Activated CD8-positive, alpha-beta memory T cell treated with anti-CD3 and anti-CD28 coated beads for 36 hours (primary cell): Measurements from ENCODE around the gene RNU7-1. TPM values are rescaled to one million over a fixed set of nuclear protein-coding genes. Genes with fewer than 3 reads are reported as not detected.

Experiments
- CTCF ChIA-PET: fragments of 350-600 bp; sonication (Branson Sonifier 250); formaldehyde crosslinking; loops from one replicate; lab custom pipeline; 2021; ENCODE audit warnings: antibody characterized with exemption; lab: Charles Lee
- POLR2A ChIA-PET: fragments of 350-600 bp; sonication (Branson Sonifier 250); formaldehyde crosslinking; loops from one replicate; lab custom pipeline; 2021; ENCODE audit warnings: antibody characterized with exemption; lab: Charles Lee
- total RNA-seq, 2 experiments: library from RNA; stranded (reverse); gene quantifications; one replicate each; pipeline ENCODE4 v1.2.3, GENCODE V29; 2021

The RNU7-1 gene
- total RNA-seq, 2 experiments from 2014 or later: not detected

DNA sequence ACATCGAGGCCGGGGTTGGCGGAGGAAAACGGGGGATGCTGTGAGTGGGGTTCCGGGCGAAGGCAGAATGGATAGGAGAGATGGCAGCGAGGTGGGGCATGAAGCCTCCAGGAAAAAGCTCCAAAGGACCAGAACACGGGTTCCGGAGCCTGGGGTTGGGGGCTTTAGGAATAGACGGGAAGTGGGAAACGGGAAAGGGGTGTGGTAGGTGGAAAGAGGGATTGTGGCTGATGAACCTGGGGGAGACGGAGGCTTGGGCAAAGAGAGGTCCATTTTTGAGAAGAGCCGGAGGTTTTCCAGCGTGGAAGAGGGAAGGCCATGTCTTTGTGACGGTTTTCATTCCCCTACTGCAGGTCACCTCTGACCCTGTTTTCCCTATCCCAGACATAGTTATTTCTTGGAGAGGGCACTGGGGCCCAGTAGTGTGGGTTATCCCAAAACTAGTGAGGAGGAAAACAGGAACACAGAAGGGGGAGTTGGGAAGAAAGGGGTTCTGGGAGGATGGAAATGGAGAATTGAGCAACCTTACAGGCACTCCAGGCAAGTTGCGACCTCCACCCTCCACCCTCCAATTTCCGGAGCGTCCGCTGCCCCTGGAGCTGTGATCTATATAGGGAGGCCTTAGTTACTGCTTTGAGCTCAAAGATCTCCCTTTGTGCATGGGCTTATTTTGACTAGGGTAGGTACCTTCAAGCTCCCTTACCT lies 14.8 kb upstream of the RNU7-1 start:
- ChIA-PET POLR2A (interaction anchor here (0.5 to 5.4 kb wide), 4 partner anchors 8 to 179 kb away, joined by 4 to 32 read pairs (median 4); partner anchors contain the start of gene SPSB2), CTCF (interaction anchor here (0.6 to 1.8 kb wide), 6 partner anchors 8 to 36 kb away, joined by 3 to 5 read pairs (median 4); partner anchors contain the start of genes C12orf57 and RNU7-1)

DNA sequence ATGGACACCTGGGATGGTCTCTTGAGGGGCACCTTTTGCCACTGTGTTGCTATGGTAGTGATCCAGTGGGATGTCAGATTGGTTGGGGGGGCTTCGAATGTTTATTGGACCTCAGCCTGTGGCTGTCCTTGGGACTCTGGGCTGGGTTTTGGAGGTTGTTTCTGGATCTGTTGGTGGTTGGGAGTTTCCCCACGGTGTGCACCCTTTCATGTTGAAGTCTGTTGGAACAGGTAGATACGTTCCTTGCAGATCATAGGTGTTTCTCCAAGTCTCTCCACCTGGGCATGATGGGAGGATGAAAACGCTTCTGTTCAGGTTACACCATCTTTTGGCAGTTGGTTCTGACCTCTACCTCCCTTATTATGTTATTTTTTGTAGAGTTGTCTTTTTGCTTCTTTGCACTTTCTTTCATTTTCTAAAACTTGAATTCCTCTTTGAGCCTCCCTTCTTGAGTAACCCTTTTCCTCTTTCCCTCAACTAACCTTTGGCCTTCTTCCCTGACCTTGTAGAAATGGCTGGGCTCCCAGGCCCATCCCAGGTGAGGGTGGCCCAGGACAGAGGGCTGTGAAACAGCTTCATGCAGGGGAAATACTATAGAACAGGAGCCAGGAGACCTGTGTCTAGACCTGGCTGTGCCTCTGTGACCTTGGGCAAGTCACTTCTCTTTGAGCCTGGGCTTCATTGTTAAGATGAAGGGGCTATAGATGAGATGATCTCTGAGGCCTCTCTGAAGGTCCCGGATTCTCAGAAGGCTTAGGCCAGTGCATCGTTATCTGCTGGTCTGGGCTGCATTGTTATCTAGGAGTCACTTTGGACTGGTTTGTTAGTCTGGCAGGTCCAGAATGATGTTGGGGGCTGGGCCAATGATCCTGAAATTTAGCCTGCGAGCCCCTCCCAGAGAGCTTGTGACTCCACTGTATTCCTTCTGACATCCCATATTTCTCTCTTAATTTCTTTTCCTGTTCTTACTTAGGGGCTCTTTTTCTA lies 13.9 kb upstream of the RNU7-1 start:
- ChIA-PET CTCF (interaction anchor here (1.1 to 1.8 kb wide), 5 partner anchors 10 to 180 kb away, joined by 3 to 5 read pairs (median 3); partner anchors contain the start of gene C1RL), POLR2A (interaction anchor here (0.5 to 5.4 kb wide), 3 partner anchors 7 to 20 kb away, joined by 3 to 32 read pairs (median 4); partner anchors contain the start of gene RNU7-1)

DNA sequence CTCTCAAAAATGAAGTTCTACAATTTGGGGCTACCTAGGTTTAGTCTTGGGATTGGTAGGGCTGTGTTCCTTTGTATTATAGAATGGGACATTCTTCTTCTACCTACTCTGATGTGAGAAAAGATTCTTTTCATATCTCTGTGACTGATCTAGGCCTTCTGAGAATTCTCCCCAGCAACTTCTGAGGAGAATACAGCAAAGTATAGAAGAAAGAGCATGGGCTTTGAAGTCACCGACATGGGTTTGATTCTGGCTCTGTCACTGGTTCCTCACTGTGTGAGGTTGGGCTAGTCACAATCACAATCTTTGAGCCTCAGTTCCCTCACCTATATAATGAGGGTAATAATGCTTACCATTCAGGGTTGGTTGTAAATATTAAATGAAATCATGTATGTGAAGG lies 10.8 kb upstream of the RNU7-1 start:
- CTCF ChIA-PET: interaction anchor here (0.6 to 2.0 kb wide), 2 partner anchors 9 to 11 kb away, joined by 3 to 9 read pairs; no protein-coding TSS in a partner anchor
- POLR2A ChIA-PET: interaction anchor here (2.8 kb wide), 1 partner anchor 10 kb away, joined by 13 read pairs; the partner anchor contains the start of genes C12orf57 and RNU7-1

DNA sequence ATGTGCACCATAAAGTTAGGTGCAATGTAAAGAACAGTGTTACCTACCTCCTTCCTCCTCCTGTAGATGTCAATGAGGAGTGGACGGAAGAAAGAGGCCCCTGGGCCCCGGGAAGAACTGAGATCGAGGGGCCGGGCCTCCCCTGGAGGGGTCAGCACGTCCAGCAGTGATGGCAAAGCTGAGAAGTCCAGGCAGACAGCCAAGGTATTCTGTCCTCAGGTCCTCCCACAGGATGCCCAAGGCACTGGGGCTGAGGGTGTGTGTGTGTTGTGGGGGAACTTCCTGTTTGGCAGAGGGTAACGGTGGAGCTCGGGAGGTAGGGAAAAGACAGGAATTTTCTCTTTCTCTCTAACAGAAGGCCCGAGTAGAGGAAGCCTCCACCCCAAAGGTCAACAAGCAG lies 9.5 kb upstream of the RNU7-1 start:
- POLR2A ChIA-PET: interaction anchor here (0.6 to 2.8 kb wide), 2 partner anchors 9 to 64 kb away, joined by 3 to 13 read pairs; partner anchors contain the start of genes C12orf57 and RNU7-1
- CTCF ChIA-PET: interaction anchor here (1.7 to 6.2 kb wide), 2 partner anchors 9 to 65 kb away, joined by 5 to 51 read pairs; no protein-coding TSS in a partner anchor

DNA sequence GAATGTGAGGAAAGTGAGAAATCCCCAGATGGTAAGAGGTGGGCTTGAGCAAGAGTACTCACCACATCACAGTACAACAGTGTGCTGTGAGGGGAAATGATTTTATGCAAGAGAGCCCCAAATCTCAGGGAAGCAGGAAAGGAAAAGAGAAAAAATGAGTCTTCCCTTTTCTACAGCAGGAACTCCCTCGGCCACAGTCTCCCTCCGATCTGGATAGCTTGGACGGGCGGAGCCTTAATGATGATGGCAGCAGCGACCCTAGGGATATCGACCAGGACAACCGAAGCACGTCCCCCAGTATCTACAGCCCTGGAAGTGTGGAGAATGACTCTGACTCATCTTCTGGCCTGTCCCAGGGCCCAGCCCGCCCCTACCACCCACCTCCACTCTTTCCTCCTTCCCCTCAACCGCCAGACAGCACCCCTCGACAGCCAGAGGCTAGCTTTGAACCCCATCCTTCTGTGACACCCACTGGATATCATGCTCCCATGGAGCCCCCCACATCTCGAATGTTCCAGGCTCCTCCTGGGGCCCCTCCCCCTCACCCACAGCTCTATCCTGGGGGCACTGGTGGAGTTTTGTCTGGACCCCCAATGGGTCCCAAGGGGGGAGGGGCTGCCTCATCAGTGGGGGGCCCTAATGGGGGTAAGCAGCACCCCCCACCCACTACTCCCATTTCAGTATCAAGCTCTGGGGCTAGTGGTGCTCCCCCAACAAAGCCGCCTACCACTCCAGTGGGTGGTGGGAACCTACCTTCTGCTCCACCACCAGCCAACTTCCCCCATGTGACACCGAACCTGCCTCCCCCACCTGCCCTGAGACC lies 8.0 kb upstream of the RNU7-1 start:
- ChIA-PET CTCF (interaction anchor here (0.7 to 6.2 kb wide), 5 partner anchors 11 to 1125 kb away, joined by 3 to 52 read pairs (median 3); partner anchors contain the start of gene SPSB2), POLR2A (interaction anchor here (0.6 to 2.6 kb wide), 3 partner anchors 9 to 64 kb away, joined by 3 to 32 read pairs (median 4); partner anchors contain the start of gene ATN1)

DNA sequence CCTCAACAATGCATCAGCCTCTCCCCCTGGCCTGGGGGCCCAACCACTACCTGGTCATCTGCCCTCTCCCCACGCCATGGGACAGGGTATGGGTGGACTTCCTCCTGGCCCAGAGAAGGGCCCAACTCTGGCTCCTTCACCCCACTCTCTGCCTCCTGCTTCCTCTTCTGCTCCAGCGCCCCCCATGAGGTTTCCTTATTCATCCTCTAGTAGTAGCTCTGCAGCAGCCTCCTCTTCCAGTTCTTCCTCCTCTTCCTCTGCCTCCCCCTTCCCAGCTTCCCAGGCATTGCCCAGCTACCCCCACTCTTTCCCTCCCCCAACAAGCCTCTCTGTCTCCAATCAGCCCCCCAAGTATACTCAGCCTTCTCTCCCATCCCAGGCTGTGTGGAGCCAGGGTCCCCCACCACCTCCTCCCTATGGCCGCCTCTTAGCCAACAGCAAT lies 7.4 kb upstream of the RNU7-1 start:
- POLR2A ChIA-PET: interaction anchor here (0.6 to 2.6 kb wide), 8 partner anchors 9 to 69 kb away, joined by 3 to 32 read pairs (median 4); partner anchors contain the start of genes ATN1 and TPI1
- CTCF ChIA-PET: interaction anchor here (0.7 to 6.2 kb wide), 4 partner anchors 11 to 1125 kb away, joined by 3 to 52 read pairs (median 27); partner anchors contain the start of gene SPSB2

DNA sequence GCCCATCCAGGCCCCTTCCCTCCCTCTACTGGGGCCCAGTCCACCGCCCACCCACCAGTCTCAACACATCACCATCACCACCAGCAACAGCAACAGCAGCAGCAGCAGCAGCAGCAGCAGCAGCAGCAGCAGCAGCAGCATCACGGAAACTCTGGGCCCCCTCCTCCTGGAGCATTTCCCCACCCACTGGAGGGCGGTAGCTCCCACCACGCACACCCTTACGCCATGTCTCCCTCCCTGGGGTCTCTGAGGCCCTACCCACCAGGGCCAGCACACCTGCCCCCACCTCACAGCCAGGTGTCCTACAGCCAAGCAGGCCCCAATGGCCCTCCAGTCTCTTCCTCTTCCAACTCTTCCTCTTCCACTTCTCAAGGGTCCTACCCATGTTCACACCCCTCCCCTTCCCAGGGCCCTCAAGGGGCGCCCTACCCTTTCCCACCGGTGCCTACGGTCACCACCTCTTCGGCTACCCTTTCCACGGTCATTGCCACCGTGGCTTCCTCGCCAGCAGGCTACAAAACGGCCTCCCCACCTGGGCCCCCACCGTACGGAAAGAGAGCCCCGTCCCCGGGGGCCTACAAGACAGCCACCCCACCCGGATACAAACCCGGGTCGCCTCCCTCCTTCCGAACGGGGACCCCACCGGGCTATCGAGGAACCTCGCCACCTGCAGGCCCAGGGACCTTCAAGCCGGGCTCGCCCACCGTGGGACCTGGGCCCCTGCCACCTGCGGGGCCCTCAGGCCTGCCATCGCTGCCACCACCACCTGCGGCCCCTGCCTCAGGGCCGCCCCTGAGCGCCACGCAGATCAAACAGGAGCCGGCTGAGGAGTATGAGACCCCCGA lies 6.8 kb upstream of the RNU7-1 start:
- ChIA-PET CTCF (interaction anchor here (0.8 to 6.2 kb wide), 5 partner anchors 8 to 64 kb away, joined by 3 to 52 read pairs (median 8); partner anchors contain the start of genes ENO2 and SPSB2), POLR2A (interaction anchor here (0.5 to 2.6 kb wide), 15 partner anchors 10 to 248 kb away, joined by 3 to 32 read pairs (median 5); partner anchors contain the start of genes ATN1, LPCAT3, SPSB2 and TPI1)

DNA sequence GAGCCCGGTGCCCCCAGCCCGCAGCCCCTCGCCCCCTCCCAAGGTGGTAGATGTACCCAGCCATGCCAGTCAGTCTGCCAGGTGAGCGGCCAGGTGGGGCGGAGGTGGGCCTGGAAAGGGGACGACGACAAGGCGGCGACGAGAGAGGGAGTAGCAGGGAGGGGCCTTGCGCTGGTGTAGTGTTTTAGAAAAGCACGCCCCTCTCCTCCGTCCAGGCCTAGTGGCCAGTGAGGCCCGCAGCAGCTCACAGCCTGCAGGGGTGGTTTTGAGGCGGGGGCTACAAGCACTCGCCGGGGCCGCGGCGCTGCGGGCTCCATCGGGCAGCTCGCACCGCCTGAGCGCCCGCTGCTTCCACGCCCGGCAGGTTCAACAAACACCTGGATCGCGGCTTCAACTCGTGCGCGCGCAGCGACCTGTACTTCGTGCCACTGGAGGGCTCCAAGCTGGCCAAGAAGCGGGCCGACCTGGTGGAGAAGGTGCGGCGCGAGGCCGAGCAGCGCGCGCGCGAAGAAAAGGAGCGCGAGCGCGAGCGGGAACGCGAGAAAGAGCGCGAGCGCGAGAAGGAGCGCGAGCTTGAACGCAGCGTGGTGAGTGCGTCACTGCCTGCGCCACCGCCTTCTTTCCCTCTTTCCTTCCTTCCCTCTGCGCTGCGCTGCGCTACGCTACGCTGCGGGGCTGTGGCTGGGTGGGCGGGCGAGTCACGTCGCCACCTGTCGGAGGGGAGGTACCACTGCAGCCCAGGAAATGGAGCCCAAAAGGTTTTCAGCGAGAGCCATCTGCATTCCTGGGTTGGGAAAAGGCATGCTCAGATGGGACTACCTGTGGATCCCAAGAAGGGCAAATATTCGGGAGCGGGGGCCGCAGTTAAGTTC lies 5.9 kb upstream of the RNU7-1 start:
- ChIA-PET CTCF (interaction anchor here (0.6 to 6.2 kb wide), 14 partner anchors 9 to 68 kb away, joined by 3 to 52 read pairs (median 4); partner anchors contain the start of genes ENO2, PTPN6 and SPSB2), POLR2A (interaction anchor here (0.5 to 2.6 kb wide), 19 partner anchors 10 to 249 kb away, joined by 3 to 32 read pairs (median 4); partner anchors contain the start of genes ATN1, LPCAT3, PTPN6 and SPSB2)

DNA sequence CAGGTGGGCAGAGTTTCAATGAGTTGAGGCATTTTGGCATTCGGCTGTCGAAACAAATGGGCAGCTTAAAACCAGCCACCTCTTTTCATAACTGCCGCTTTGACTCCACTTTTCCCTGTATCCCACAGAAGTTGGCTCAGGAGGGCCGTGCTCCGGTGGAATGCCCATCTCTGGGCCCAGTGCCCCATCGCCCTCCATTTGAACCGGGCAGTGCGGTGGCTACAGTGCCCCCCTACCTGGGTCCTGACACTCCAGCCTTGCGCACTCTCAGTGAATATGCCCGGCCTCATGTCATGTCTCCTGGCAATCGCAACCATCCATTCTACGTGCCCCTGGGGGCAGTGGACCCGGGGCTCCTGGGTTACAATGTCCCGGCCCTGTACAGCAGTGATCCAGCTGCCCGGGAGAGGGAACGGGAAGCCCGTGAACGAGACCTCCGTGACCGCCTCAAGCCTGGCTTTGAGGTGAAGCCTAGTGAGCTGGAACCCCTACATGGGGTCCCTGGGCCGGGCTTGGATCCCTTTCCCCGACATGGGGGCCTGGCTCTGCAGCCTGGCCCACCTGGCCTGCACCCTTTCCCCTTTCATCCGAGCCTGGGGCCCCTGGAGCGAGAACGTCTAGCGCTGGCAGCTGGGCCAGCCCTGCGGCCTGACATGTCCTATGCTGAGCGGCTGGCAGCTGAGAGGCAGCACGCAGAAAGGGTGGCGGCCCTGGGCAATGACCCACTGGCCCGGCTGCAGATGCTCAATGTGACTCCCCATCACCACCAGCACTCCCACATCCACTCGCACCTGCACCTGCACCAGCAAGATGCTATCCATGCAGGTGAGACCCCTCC lies 5.0 kb upstream of the RNU7-1 start:
- ChIA-PET POLR2A (interaction anchor here (0.6 to 2.6 kb wide), 14 partner anchors 9 to 172 kb away, joined by 3 to 32 read pairs (median 5); partner anchors contain the start of genes ATN1, LPCAT3, PTPN6 and SPSB2), CTCF (interaction anchor here (1.0 to 6.2 kb wide), 12 partner anchors 10 to 69 kb away, joined by 3 to 52 read pairs (median 4); partner anchors contain the start of genes ENO2, PTPN6 and SPSB2)

DNA sequence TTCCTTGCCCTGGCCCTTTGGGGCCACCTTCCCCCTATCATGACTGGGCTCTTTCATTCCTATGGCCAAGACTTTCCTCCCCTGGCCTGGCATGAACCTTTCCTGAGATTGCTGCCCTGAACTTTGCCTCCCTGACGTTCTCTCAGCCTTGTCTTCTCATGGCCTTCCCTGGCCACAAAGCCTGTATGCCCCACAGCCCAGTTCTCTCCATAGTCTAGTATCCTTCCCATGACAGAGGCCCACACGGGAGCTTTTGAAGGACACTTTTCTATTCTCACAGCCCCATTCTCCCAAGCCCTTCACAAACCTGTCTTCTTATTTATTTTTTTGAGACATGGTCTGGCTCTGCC lies 4.5 kb upstream of the RNU7-1 start:
- CTCF ChIA-PET: interaction anchor here (0.6 to 6.2 kb wide), 5 partner anchors 10 to 170 kb away, joined by 3 to 52 read pairs (median 5); partner anchors contain the start of gene C1RL

DNA sequence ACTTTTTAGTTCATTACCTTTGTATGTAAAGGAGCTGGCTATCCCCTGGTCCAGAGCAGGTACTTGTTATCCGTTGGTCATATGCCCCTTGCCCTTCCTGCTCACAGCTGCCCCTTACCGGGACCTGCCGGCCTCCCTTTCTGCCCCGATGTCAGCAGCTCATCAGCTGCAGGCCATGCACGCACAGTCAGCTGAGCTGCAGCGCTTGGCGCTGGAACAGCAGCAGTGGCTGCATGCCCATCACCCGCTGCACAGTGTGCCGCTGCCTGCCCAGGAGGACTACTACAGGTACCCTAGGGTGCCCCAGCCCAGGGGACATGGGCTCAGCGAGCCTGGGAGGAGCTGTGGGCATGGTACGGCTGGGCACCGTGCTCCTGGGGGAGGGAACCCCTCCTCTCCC lies 2.3 kb upstream of the RNU7-1 start:
- CTCF ChIA-PET: interaction anchor here (1.5 kb wide), 1 partner anchor 27 kb away, joined by 3 read pairs; the partner anchor contains the start of gene ENO2
- POLR2A ChIA-PET: interaction anchor here (0.5 to 12.5 kb wide), 3 partner anchors 19 to 89 kb away, joined by 3 to 353 read pairs (median 6); no protein-coding TSS in a partner anchor

More for the DNA sequence above, 4.5 kb upstream of the RNU7-1 start:
- POLR2A ChIA-PET: interaction anchor here (0.5 to 1.5 kb wide), 3 partner anchors 10 to 30 kb away, joined by 3 to 4 read pairs (median 3); no protein-coding TSS in a partner anchor

DNA sequence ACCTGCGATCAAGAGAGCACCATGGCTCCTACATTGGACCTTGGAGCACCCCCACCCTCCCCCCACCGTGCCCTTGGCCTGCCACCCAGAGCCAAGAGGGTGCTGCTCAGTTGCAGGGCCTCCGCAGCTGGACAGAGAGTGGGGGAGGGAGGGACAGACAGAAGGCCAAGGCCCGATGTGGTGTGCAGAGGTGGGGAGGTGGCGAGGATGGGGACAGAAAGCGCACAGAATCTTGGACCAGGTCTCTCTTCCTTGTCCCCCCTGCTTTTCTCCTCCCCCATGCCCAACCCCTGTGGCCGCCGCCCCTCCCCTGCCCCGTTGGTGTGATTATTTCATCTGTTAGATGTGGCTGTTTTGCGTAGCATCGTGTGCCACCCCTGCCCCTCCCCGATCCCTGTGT lies 1.8 kb upstream of the RNU7-1 start:
- CTCF ChIA-PET: interaction anchor here (1.5 to 11.8 kb wide), 3 partner anchors 9 to 27 kb away, joined by 3 to 337 read pairs (median 3); partner anchors contain the start of genes ENO2 and PTPN6
- POLR2A ChIA-PET: interaction anchor here (12.5 kb wide), 1 partner anchor 19 kb away, joined by 353 read pairs; no protein-coding TSS in a partner anchor

DNA sequence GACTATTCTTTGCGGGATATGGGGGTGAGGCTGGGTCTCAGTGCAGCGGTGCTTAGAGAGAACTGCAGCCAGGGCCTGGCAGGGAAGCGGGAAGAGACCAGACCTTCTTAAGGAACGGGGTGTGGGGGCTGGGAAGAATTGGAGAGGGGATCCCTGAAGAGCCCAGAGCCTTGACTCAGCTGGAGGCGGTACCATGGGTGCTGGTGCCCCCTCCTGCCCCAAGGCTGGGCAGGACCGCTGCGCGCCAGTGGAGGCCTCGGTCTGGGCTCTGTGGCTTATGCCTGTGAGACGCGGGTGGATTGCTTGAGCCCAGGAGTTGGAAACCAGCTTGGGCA lies 1.3 kb upstream of the RNU7-1 start:
- POLR2A ChIA-PET: interaction anchor here (2.2 to 12.5 kb wide), 2 partner anchors 10 to 18 kb away, joined by 13 to 353 read pairs; no protein-coding TSS in a partner anchor

More for the DNA sequence above, 1.3 kb upstream of the RNU7-1 start:
- CTCF ChIA-PET: interaction anchor here (1.5 to 11.8 kb wide), 4 partner anchors 9 to 28 kb away, joined by 3 to 337 read pairs (median 8); partner anchors contain the start of genes ENO2 and PTPN6
